Measurements from ENCODE around the gene ADAMTS19.

The ADAMTS19 gene

GRCh38 chr5:129465776-129466344, 5.8 kb downstream of the ADAMTS19 start:
- no peak for DNase-seq (ENCODE audit: low read depth in 2 of 2)

DNA sequence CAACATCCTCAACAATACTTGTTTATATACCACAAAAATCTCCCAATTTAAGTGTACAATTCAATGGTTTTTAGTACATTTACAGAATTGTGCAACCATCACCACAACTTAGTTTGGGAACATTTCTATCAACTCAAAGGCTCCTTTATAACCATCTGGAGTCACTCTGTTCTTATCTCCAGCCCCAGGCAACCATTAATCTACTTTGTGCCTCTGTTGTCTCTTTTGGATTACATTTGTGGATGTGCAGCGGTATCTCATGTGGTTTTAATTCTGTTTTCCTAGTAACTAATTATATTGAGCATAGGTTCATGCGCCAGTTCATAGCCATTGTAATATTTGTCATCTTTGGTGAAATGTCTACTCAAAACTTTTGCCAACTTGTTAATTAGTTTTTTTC, 14.4 kb downstream of the ADAMTS19 start:
- DNase-seq (ENCODE audit: low read depth in 2 of 2), result no peak

DNA sequence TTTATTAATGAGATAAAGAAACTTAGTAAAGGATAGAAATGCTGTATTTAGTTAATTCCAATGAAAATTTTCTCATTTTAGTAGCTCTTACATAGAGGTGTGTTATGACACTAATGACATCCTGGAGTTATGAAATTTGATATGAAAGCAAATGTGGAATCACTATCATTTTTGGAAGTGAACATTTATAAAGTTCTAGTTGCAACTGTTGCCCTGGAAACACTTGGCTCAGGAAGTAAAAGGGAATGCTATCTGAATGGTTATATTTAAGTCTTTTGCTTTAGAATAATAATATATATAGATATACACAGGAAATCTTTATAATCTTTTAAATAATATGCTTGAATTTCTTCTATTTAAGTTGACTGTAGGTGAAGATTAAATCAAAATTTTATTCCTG, 16.7 kb downstream of the ADAMTS19 start:
- DNase-seq (ENCODE audit: low read depth in 2 of 2), result no peak

- DNase-seq (ENCODE audit: low read depth in 2 of 2), result no peak
Observed at GRCh38 chr5:129477532-129477931, 17.4 kb downstream of the ADAMTS19 start.

DNA sequence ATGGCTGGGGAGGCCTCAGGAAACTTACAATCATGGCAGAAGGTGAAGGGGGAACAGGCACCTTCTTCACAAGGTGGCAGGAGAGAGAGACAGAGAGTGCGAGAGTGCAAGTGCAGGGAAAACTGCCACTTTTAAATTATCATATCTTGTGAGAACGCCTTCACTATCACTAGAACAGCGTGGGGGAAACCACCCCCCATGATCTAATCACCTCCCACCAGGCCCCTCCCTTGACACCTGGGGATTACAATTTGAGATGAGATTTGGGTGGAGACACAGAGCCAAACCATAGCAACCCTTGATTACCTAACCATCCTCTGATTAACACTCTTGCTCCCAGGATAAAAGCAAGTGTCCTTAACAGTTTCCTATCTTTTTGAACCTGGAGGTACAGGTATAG, 21.1 kb downstream of the ADAMTS19 start:
- DNase-seq (ENCODE audit: low read depth in 2 of 2), result no peak

- DNase-seq (ENCODE audit: low read depth in 2 of 2), result no peak
Observed at GRCh38 chr5:129496421-129496820, 36.3 kb downstream of the ADAMTS19 start.

DNA sequence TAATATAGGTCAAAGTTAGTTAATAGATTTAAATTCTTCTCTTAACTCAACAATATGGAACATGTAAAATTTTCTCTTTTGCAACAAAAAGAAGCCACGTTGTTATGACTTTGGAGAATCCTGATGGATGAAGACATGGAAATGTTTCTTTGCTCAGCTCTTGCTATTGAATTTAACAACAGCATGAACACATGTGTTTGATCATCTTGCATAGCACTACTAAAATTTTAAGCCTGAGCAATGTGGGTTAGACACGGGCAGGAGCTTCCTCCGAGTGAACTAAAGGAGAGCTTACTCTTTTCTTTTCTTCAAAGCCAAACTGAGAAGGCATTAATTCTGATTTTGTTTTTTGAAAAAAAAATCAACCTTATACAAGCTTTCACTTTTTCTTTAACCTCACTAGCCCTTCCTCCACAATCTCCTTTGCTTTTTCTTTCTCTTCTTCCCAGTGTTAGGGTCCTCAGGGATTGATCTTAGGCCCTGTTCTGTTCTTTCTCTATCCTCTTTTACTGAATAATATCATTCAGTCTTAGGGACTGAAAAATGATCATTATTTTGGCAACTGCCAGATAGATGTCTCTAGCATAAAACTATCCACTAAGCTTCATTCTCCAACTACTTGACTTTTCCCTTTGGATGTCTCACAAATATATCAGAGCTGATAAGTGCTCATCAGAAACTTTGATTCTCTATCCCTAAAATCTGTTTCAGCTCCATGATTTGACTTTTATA, 36.9 kb downstream of the ADAMTS19 start:
- DNase-seq (ENCODE audit: low read depth in 2 of 2), result no peak

GRCh38 chr5:129499208-129499852, 39.2 kb downstream of the ADAMTS19 start:
- no peak for DNase-seq (ENCODE audit: low read depth in 2 of 2)

DNA sequence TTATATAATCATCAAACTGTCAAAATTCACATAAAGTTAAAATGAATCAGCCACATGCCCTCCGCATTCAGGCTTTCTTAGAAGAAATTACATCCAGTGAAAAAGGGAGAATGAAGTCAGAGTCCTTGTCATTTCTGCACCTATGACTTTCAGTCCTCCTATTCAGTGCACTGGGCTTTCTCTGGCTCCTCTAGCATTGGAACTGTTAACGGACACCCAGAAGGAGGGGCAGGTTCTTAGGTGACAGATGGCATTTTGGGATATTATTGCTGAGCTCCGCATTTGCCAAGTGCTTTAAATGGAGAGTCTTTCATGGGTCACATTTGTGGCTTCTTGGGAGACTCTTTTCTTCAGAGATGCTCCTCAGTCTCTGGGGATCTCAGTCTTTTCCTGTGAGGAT, 40.0 kb downstream of the ADAMTS19 start:
- no peak for DNase-seq (ENCODE audit: low read depth in 2 of 2)

DNA sequence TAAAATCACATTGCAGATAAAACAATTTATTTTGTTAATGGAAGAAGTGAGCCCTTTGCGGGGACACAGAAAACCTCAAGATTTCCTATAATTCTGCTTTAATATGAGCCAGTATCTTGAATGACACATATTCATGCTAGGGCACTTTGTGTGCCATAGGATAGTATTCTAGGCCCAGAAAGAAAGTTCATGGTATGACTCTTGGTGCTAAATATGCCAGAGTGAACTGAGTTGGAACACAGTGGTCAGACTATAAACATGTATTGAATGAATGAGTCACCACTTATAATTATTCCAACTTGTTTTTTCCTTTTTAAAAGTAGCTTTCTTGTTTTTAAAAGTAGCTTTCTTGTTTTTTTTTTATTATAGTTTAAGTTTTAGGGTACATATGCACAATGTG, 46.0 kb downstream of the ADAMTS19 start:
- no peak for DNase-seq (ENCODE audit: low read depth in 2 of 2)

GRCh38 chr5:129506950-129507349, 46.9 kb downstream of the ADAMTS19 start:
- DNase-seq (ENCODE audit: low read depth in 2 of 2), result no peak

- no peak for DNase-seq (ENCODE audit: low read depth in 2 of 2)
Observed at GRCh38 chr5:129507527-129507926, 47.4 kb downstream of the ADAMTS19 start.

DNA sequence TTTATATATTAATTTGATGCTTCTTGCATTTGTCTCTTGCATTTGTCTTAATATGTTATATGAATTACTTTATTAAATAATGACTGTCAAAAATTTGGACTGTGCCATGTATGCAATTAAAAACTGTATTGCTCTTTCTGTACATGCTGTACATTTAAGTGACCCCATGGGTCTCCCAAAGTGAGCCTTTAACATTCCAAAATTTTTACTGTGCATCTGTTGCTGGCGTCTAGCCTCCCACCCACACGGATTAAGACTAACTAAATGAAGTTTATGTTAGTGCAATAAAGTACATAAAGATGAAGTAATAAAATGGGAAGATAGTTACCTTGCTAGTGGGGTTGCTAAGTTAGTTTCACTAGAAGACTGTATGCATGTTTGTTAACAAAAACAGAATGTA, 48.5 kb downstream of the ADAMTS19 start:
- no peak for DNase-seq (ENCODE audit: low read depth in 2 of 2)

GRCh38 chr5:129509363-129509975, 49.4 kb downstream of the ADAMTS19 start:
- DNase-seq (ENCODE audit: low read depth in 2 of 2), result no peak

- no peak for DNase-seq (ENCODE audit: low read depth in 2 of 2)
Observed at GRCh38 chr5:129511291-129511690, 51.2 kb downstream of the ADAMTS19 start.

GRCh38 chr5:129541051-129541450, 81.0 kb downstream of the ADAMTS19 start:
- DNase-seq (ENCODE audit: low read depth in 2 of 2), result no peak

GRCh38 chr5:129541648-129542251, 81.7 kb downstream of the ADAMTS19 start:
- no peak for DNase-seq (ENCODE audit: low read depth in 2 of 2)

DNA sequence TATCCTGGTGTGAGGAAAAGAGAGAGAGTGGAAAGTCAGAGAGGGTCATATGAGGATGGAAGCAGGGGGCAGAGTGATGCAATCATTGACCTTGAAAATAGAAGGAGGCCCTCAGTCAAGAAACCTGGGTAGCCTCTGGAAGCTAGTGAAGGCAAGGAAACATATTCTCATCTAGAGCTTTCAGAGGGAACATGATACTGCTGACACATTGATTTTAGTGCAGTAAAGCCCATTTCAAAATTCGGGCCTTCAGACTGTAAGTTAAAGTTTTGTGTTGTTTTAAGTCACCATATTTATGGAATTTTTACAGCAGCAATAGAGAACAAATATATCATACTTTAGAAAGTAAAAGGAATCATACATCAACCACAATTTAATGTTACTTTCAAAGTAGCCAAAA, 87.0 kb downstream of the ADAMTS19 start:
- no peak for DNase-seq (ENCODE audit: low read depth in 2 of 2)

- DNase-seq (ENCODE audit: low read depth in 2 of 2), result no peak
Observed at GRCh38 chr5:129554134-129554904, 94.2 kb downstream of the ADAMTS19 start.

DNA sequence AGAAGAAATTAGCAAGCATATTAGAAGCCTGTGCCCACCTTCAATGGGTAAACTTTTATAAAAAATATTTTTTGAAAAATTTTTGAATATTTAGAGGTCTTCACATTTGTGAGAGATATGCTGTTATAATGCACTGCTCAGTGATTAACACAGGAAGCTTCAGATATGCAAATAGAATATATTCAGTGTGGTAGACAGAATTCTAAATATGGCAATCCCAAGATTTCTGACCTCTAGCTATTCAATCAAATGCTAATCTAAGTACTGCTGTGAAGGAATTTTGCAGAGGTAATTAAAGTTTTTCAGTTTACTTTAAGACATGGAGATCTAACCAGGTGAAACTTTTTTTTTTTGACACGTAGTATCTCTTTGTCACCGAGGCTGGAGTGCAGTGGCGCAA, 103.5 kb downstream of the ADAMTS19 start:
- DNase-seq (ENCODE audit: low read depth in 2 of 2), result no peak

DNA sequence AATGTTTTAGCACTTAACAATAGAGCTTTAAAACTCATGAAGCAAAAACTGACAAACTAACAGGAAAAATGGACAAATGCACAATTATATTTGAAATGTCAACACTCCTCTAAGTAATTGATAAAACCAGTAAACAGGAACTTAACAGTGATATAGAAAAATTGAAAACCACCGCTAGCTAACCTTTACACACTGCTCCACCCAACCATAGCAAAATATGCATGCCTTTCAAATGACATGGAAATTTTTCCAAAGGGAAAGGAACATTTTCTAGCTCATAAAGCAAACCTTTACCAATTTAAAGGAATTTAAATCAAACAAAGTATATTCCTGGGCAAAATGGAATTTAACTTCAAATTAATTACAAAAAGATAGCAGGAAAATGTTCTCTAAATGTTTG, 109.2 kb downstream of the ADAMTS19 start:
- DNase-seq (ENCODE audit: low read depth in 2 of 2), result no peak

DNA sequence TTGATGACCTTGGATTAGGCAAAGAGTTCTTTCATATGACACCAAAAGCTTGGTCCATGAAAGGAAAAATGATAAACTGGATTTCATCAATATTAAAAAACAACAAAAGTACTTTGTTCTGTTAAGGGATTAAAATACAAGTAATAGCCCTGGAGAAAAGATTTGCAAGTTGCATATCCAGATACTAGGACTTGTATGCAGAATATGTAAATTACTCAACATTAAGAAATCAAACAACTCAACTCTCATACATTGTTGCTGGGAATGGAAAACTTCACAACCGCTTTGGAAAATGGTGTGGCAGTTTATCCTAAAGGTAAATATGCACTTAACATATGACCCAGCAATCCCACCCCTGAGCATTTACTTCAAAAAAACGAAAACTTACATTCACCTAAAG, 112.0 kb downstream of the ADAMTS19 start:
- DNase-seq (ENCODE audit: low read depth in 2 of 2), result no peak

Data from stimulated activated CD4-positive, alpha-beta T cell treated with anti-CD3 and anti-CD28 coated beads, Interleukin-15, amount 100 ng/mL, for 48 hours (primary cell).